Mucosa of gallbladder (tissue), 1 donor: Measurements from ENCODE around the gene TOR1AIP2. TPM values are rescaled to one million over a fixed set of nuclear protein-coding genes. Genes with fewer than 3 reads are reported as not detected.

ENCODE experiments used
- DNase-seq: peaks from one replicate; pipeline ENCODE4 v3.0.0-alpha.2; 2020; ENCODE audit warnings: low spot score
- total RNA-seq: library from RNA; stranded (reverse); gene quantifications from one replicate; pipeline ENCODE4 v1.2.1, GENCODE V29; 2021
- donor health status: DM: no; HTN: no; CAD: no.

TOR1AIP2 gene
- total RNA-seq, 1 donor from 2014 or later: 99.8 TPM

- DNase-seq: no peak
These were observed 51.7 kb downstream of the TOR1AIP2 start for GRCh38 chr1:179825798-179826460.

- no peak for DNase-seq
These were observed 52.4 kb downstream of the TOR1AIP2 start for GRCh38 chr1:179825206-179825605.

GRCh38 chr1:179824265-179824664, 53.3 kb downstream of the TOR1AIP2 start:
- no peak for DNase-seq

GRCh38 chr1:179823693-179824092, 53.9 kb downstream of the TOR1AIP2 start:
- DNase-seq: no peak

GRCh38 chr1:179822065-179822464, 55.5 kb downstream of the TOR1AIP2 start:
- no peak for DNase-seq

- no peak for DNase-seq
These were observed 56.1 kb downstream of the TOR1AIP2 start for GRCh38 chr1:179821524-179821923.

GRCh38 chr1:179820226-179820970, 57.2 kb downstream of the TOR1AIP2 start:
- no peak for DNase-seq

- no peak for DNase-seq
These were observed 58.8 kb downstream of the TOR1AIP2 start for GRCh38 chr1:179818743-179819173.

GRCh38 chr1:179818260-179818659, 59.3 kb downstream of the TOR1AIP2 start:
- DNase-seq: no peak

GRCh38 chr1:179817789-179818188, 59.8 kb downstream of the TOR1AIP2 start:
- peak; percentile 19 for DNase-seq

- no peak for DNase-seq
These were observed 60.5 kb downstream of the TOR1AIP2 start for GRCh38 chr1:179817056-179817455.

GRCh38 chr1:179816196-179816960, 61.2 kb downstream of the TOR1AIP2 start:
- no peak for DNase-seq

GRCh38 chr1:179815641-179816040, 62.0 kb downstream of the TOR1AIP2 start:
- DNase-seq: no peak

GRCh38 chr1:179814546-179814838, 63.1 kb downstream of the TOR1AIP2 start:
- no peak for DNase-seq

GRCh38 chr1:179813626-179814545, 63.7 kb downstream of the TOR1AIP2 start:
- DNase-seq: no peak

- no peak for DNase-seq
These were observed 64.9 kb downstream of the TOR1AIP2 start for GRCh38 chr1:179812501-179813292.

GRCh38 chr1:179810367-179810715, 67.3 kb downstream of the TOR1AIP2 start:
- DNase-seq: no peak

GRCh38 chr1:179809506-179810366, 67.9 kb downstream of the TOR1AIP2 start:
- peak; percentile 61 for DNase-seq

GRCh38 chr1:179808503-179808902, 69.1 kb downstream of the TOR1AIP2 start:
- DNase-seq: no peak
